ACC112 (cell line): ENCODE data around the gene CAV1.

Source experiments
- H2AFZ ChIP-seq: fragments of 200-600 bp; sonication (generic); one replicate; pipeline ENCODE4 v1.6.0; 2017; ENCODE audit warnings: antibody characterized with exemption, low read length; ENCODE audit not compliant: unreplicated experiment
- H3K27ac ChIP-seq: fragments of 200-600 bp; sonication (generic); 2 replicates; pipeline ENCODE4 v1.5.1; 2014; ENCODE audit warnings: low read depth, mild to moderate bottlenecking, antibody characterized with exemption, low read length, moderate library complexity
- H3K27me3 ChIP-seq: fragments of 200-600 bp; sonication (generic); 2 replicates; pipeline ENCODE4 v1.6.1; 2014; ENCODE audit warnings: mild to moderate bottlenecking, antibody characterized with exemption, low read length, moderate library complexity, mixed read lengths; ENCODE audit not compliant: insufficient read depth
- H3K36me3 ChIP-seq: fragments of 200-600 bp; sonication (generic); 2 replicates; pipeline ENCODE4 v1.6.1; 2016; ENCODE audit warnings: mild to moderate bottlenecking, antibody characterized with exemption, low read length, moderate library complexity, mixed read lengths; ENCODE audit not compliant: insufficient read depth
- H3K4me1 ChIP-seq: fragments of 200-600 bp; sonication (generic); one replicate; pipeline ENCODE4 v1.6.1; 2016; ENCODE audit warnings: low read length, mixed read lengths; ENCODE audit not compliant: insufficient read depth, unreplicated experiment, control insufficient read depth
- H3K4me3 ChIP-seq: fragments of 200-600 bp; sonication (generic); 2 replicates; pipeline ENCODE4 v1.5.1; 2014; ENCODE audit warnings: mild to moderate bottlenecking, low read depth, low read length
- H3K79me2 ChIP-seq: fragments of 200-600 bp; sonication (generic); one replicate; pipeline ENCODE4 v1.6.0; 2016; ENCODE audit warnings: low read length; ENCODE audit not compliant: control insufficient read depth, unreplicated experiment, insufficient read depth

CAV1 gene

DNA sequence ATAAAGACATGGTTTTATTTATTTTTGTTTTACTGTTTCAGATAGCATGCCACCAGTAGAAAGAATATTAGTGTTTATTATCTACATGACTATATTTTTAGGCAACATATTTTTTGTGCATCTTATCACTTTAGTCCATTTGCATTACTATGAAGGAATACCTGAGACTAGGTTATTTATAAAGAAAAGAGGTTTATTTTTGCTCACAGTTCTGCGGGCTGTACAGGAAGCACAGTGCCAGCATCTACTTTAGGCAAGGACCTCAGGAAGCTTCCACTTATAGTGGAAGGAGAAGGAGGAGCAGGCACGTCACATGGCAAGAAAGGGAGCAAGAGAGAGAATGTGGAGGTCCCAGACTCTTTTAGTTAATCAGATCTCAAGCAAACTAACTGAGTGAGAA lies 19.6 kb upstream of the CAV1 start:
- Histone ChIP-seq H3K4me1 (peaks cover 42% of the 10 kb centered on the region), H3K27ac (peak overlapping the region; percentile 9), H2AFZ (no peak overlapping the region), H3K27me3 (no peaks in the 10 kb centered on the region), H3K36me3 (peaks cover 58% of the 10 kb centered on the region), H3K79me2 (peaks cover 54% of the 10 kb centered on the region), H3K4me3 (no peak overlapping the region)

DNA sequence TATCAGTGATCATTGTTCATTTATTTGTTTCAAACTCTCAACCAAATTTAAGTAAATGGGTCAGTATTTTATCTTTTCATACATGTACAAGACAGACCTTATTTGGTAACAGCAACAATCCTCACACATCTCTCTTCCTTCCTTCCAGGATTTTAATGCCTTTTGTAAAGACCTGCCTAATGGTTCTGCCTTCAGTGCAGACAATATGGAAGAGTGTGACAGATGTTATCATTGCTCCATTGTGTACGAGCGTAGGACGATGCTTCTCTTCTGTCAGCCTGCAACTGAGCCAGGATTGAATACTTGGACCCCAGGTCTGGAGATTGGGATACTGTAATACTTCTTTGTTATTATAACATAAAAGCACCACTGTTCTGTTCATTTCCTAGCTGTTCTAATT lies 19.0 kb upstream of the CAV1 start:
- Histone ChIP-seq H3K4me1 (peaks cover 48% of the 10 kb centered on the region), H2AFZ (no peak overlapping the region), H3K27me3 (no peaks in the 10 kb centered on the region), H3K27ac (peak overlapping the region; percentile 34), H3K36me3 (peaks cover 58% of the 10 kb centered on the region), H3K79me2 (peaks cover 49% of the 10 kb centered on the region), H3K4me3 (no peak overlapping the region)

DNA sequence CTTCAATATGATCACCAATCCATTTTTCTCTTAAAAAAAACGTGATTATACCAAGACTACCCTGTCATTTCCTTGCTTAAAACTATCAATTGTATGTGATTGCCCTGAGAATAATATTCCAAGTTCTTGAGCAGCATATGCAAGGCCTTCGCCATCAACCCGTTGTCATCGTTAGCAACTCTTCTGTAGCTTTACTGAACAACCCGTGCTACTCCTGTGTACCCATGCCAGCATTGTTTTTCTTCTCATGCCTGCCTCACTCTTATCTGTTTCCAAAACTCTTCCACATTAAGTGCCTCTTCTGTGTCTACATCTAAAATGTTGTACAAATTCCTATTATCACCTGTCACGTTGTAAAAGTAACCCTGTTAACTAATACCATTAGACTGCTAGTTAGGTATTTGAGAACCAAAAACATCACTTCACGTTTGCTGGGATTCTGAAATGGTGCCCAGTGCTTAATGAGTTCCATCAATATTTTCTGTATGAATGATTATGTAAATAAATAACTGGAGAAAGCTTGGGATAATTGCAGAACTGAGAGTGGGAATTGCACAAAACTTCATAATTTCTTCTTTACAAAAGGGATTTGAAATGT lies 14.8 kb upstream of the CAV1 start:
- Histone ChIP-seq H2AFZ (no peak overlapping the region), H3K27me3 (no peaks in the 10 kb centered on the region), H3K4me3 (no peak overlapping the region), H3K36me3 (peaks cover 32% of the 10 kb centered on the region), H3K79me2 (peaks cover 15% of the 10 kb centered on the region), H3K27ac (peak overlapping the region; percentile 81), H3K4me1 (peaks cover 45% of the 10 kb centered on the region)

DNA sequence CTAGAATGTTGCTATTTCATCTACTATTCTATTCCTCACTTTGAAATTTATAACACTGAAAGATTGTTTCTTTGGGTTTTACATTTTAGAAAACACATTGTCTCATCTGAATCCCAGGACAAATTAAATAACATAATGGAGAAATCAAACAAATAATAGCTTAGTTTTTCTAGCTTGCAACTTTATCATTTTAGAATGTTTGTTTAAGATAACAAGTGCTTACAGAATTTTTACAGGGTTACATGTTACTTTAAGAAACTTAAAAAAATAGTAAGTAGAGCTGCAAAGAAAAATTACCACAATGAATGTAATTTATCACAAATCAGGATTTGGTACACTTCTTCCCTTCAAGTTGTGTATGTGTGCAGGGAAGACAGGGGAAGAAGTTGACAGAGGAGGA lies 14.0 kb upstream of the CAV1 start:
- H2AFZ ChIP-seq = no peak overlapping the region
- peak overlapping the region; percentile 73; the same call in 1 of the 2 replicates for H3K4me3 ChIP-seq
- peaks cover 41% of the 10 kb centered on the region for H3K4me1 ChIP-seq
- peak overlapping the region; percentile 81 for H3K27ac ChIP-seq
- H3K36me3 ChIP-seq = peaks cover 25% of the 10 kb centered on the region
- H3K79me2 ChIP-seq = peaks cover 9% of the 10 kb centered on the region
- no peaks in the 10 kb centered on the region for H3K27me3 ChIP-seq

DNA sequence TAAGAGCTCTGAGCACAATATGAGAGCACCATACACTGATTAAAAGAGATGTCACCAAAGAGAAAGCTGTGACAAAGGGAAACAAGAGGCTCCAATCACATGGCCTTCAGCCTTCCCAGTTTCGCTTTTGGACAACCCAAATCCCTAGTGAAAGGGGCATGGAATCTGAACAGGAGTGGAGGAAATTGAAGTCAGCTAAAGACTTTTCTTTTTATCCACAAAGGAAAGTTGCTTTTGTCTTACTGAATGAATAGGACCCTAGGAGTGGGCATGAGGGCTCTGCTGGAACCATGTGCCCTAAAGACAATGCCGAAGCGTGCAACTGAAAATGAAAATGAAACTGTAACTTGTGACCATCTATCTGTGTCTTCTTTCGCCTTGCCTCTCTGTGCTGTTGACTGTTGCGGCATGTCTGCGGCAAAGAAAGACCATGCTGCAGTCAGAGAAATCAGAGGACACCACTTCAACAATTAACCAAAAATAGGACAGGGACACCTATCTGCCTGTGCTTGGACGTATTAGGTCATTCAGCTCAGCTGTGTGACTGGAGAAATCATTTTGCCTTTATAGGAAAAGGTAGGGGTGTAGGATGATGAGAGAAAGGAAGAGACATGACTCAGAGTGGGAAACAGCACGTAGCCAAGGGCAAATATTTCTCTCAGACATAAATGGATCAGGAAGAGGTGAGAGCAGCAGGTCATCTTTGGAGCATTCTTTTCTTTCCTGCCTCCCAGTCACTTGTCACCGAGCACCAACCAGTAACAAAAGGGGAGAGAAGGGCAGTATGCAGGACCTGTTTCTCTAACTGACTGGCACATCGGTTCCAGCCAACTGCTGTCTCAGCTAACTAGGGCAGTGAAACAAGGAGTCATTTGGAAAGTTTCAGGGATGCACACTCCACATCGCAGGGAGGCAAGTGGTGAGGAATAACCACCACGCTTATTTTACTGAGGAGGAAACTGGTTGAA lies 13.0 kb upstream of the CAV1 start:
- Histone ChIP-seq H3K27ac (peak overlapping the region; percentile 81), H3K4me1 (peaks cover 34% of the 10 kb centered on the region), H3K36me3 (peaks cover 14% of the 10 kb centered on the region), H3K79me2 (peaks cover 3% of the 10 kb centered on the region), H2AFZ (peak overlapping the region; percentile 70), H3K27me3 (no peaks in the 10 kb centered on the region), H3K4me3 (peak overlapping the region; percentile 73)

DNA sequence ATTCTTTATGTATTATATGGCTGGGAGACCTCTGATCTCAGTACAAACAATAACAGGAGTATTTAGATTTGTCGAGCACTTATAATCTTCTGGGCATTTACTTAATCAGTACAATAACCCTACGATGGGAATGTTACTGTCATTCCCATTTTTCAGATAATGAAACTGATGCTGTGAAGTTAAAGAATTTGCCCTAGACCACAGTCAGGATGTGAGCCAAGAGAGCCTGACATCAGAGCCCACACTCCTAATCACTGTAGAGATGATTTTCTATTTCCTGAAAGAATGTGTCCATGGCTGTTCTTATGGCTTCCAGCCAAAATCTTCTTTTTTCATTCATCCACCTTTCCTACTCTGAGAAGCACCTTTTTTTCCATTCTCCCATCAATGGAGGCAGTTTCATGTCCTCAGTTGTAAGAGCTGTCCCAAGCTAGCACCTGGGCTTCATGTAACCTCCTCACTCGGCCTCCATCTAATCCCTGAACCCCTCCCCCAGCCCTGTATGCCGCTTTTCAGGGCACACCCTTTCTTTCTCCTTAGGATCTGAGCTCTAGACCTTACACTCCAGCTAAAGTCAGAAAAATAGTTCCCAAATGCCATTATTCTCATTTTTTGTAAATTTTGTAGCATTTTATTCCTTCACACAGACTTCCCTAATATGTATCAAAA lies 12.2 kb upstream of the CAV1 start:
- Histone ChIP-seq H3K79me2 (no peaks in the 10 kb centered on the region), H3K27ac (peak overlapping the region; percentile 81), H3K4me3 (peak overlapping the region; percentile 73), H3K4me1 (peaks cover 40% of the 10 kb centered on the region), H3K27me3 (no peaks in the 10 kb centered on the region), H3K36me3 (peaks cover 10% of the 10 kb centered on the region; the same call in 1 of the 2 replicates), H2AFZ (peak overlapping the region; percentile 70)

DNA sequence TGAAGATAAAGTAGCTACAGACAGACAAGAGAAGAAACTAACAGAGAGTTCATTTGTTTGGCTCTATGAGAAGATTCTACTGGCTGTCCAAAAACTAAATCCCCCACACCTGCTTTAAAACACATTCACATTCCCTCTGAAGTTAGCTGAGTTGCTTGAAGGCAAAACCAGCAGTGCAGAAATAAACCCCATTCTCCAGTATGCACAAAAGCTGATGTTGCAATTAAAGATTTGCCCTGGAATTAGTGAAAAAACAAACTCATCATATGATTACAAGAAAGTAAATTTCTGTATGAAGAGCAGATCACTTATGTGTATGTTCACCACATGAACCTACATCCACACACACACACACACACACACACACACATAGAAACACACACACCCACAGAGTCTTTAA lies 9.3 kb upstream of the CAV1 start:
- Histone ChIP-seq H3K79me2 (no peaks in the 10 kb centered on the region), H3K4me1 (peaks cover 31% of the 10 kb centered on the region), H3K27ac (no peak overlapping the region), H3K27me3 (no peaks in the 10 kb centered on the region), H3K4me3 (no peak overlapping the region), H3K36me3 (no peaks in the 10 kb centered on the region), H2AFZ (peak overlapping the region; percentile 28)

DNA sequence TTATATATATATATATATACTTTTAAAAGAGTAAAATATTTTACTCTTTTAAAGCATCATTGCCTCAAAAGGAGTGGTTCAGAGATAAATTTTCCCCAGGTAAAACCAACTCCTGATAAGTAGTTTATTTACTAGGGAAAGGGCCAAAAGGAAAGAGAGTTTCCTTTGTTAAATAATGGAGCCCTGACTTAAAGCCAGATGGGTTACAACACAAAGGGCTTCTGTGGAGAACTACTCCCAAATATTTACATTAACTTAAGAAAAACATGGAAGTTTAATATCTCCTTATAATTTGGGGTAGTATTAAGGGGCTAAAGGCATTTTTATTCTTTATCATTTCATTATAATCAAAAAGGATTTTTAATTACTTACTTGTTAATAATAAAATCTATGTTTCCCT lies 8.5 kb upstream of the CAV1 start:
- H2AFZ ChIP-seq = no peak overlapping the region
- peaks cover 30% of the 10 kb centered on the region for H3K4me1 ChIP-seq
- H3K4me3 ChIP-seq = no peak overlapping the region
- no peak overlapping the region for H3K27ac ChIP-seq
- H3K79me2 ChIP-seq = no peaks in the 10 kb centered on the region
- H3K27me3 ChIP-seq = no peaks in the 10 kb centered on the region
- no peaks in the 10 kb centered on the region for H3K36me3 ChIP-seq

DNA sequence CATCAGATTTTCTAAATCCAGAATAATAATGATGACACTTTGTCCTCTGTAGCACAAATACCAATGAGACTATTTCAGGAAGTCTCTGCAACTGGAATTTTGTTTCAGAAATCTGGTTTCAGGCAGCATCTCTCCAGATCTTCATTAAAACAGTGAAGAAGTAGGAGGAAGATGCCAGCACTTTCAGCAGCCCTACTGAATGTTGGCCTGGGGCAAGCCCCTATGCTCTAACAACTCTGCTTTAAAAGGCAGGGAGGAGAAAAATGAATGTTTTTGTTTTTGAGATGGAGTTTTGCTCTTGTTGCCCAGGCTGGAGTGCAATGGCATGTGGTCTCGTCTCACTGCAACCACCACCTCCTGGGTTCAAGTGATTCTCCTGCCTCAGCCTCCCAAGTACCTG lies 7.2 kb upstream of the CAV1 start:
- Histone ChIP-seq H3K4me3 (no peak overlapping the region), H3K27me3 (no peaks in the 10 kb centered on the region), H2AFZ (no peak overlapping the region), H3K4me1 (peaks cover 31% of the 10 kb centered on the region), H3K27ac (no peak overlapping the region), H3K79me2 (no peaks in the 10 kb centered on the region), H3K36me3 (no peaks in the 10 kb centered on the region)

DNA sequence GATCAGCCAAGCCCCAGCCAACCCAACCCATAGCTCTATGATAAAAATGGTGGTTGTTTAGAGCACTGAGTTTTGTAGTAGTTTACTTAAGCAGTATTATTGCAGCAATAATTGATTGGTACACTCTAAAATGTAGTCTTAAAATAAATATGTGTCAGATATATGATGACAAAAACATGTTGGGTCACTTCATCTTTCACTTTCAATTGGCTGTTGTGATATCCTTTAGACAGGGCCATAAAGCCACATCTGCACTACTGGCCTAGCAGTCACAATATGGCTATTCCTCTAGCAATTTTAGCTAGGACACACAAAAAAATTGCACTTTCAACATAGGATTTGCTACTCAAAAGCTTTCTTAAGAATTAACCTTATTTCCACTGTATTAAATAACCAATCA lies 5.9 kb upstream of the CAV1 start:
- Histone ChIP-seq H3K36me3 (no peaks in the 10 kb centered on the region), H2AFZ (no peak overlapping the region), H3K4me1 (peaks cover 37% of the 10 kb centered on the region), H3K27me3 (no peaks in the 10 kb centered on the region), H3K79me2 (no peaks in the 10 kb centered on the region), H3K27ac (no peak overlapping the region), H3K4me3 (no peak overlapping the region)
